Lower leg skin (tissue), 3 donors: Measurements from ENCODE around the gene LRRC34.

Experiments
- CTCF ChIP-seq, 3 donors: fragments of 450-650 bp; IDR thresholded peaks; one replicate each; pipeline ENCODE4 v1.5.1; 2016; ENCODE audit warnings: antibody characterized with exemption in 3 of 3, mild to moderate bottlenecking in 3 of 3, moderate library complexity in 2 of 3
- POLR2A ChIP-seq, 2 donors: fragments of 450-650 bp; IDR thresholded peaks; one replicate each; pipeline ENCODE4 v1.6.1; 2016 to 2017; ENCODE audit warnings: antibody characterized with exemption in 2 of 2, mild to moderate bottlenecking in 1 of 2, moderate library complexity in 1 of 2

- TF ChIP-seq CTCF (IDR thresholded peaks at IDR 0.05) (no peak), POLR2A (IDR thresholded peaks at IDR 0.05) (no peak)
Observed at GRCh38 chr3:169861871-169862270, 49.2 kb upstream of the LRRC34 start.
